ENCODE data around the gene C20orf144.

GRCh38 chr20:33686100-33686983 lies 24.2 kb downstream of the C20orf144 start, which contains the start of gene E2F1:
- TF ChIP-seq, protein P1, sequence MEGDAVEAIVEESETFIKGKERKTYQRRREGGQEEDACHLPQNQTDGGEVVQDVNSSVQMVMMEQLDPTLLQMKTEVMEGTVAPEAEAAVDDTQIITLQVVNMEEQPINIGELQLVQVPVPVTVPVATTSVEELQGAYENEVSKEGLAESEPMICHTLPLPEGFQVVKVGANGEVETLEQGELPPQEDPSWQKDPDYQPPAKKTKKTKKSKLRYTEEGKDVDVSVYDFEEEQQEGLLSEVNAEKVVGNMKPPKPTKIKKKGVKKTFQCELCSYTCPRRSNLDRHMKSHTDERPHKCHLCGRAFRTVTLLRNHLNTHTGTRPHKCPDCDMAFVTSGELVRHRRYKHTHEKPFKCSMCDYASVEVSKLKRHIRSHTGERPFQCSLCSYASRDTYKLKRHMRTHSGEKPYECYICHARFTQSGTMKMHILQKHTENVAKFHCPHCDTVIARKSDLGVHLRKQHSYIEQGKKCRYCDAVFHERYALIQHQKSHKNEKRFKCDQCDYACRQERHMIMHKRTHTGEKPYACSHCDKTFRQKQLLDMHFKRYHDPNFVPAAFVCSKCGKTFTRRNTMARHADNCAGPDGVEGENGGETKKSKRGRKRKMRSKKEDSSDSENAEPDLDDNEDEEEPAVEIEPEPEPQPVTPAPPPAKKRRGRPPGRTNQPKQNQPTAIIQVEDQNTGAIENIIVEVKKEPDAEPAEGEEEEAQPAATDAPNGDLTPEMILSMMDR (conservative IDR thresholded peaks at IDR 0.05; ENCODE audit: low read length), result 0 out of 2 replicates have a peak, but pooled peaks have one; percentile 50
- TF ChIP-seq EZH2phosphoT487 (IDR thresholded peaks at IDR 0.05; ENCODE audit: borderline replicate concordance, low read depth, low read length), result no peak
